Astrocyte (in vitro differentiated cells and primary cell): ENCODE results near the gene ARL4A.

Experiments
- EZH2 ChIP-seq: IDR thresholded peaks from 2 replicates; pipeline ENCODE4 v1.6.1; 2012; ENCODE audit warnings: mild to moderate bottlenecking, low read length, inconsistent platforms; ENCODE audit not compliant: insufficient read depth
- TF ChIP-seq, protein P1 (sequence below): IDR thresholded peaks from 2 replicates; pipeline ENCODE4 v1.5.1; 2011; ENCODE audit warnings: low read depth, mild to moderate bottlenecking, inconsistent platforms, low read length, moderate library complexity; ENCODE audit not compliant: insufficient read depth

DNA sequence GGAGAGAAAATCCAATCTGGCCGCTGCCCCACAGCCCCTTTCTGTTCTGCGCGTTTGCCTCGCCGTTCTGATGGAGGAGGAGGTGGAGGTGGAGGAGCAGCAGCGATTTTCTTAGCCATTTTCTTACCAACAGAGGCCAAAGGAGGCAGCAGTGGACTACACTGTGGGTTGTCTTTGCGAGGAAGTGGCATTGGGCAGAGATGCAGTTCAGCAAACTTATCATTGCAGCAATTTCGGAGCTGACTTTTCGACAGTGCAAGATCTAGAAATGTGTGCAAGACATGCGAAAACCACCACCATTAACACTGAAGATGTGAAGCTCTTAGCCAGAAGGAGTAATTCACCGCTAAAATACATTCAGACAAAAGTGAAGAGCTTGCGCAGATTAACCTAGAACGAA lies 1.9 kb upstream of the ARL4A start:
- TF ChIP-seq, protein P1, sequence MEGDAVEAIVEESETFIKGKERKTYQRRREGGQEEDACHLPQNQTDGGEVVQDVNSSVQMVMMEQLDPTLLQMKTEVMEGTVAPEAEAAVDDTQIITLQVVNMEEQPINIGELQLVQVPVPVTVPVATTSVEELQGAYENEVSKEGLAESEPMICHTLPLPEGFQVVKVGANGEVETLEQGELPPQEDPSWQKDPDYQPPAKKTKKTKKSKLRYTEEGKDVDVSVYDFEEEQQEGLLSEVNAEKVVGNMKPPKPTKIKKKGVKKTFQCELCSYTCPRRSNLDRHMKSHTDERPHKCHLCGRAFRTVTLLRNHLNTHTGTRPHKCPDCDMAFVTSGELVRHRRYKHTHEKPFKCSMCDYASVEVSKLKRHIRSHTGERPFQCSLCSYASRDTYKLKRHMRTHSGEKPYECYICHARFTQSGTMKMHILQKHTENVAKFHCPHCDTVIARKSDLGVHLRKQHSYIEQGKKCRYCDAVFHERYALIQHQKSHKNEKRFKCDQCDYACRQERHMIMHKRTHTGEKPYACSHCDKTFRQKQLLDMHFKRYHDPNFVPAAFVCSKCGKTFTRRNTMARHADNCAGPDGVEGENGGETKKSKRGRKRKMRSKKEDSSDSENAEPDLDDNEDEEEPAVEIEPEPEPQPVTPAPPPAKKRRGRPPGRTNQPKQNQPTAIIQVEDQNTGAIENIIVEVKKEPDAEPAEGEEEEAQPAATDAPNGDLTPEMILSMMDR: peak; percentile 42
- TF ChIP-seq EZH2: no peak
